ENCODE data around the gene DIP2C.
"Not testable (repeated sequence)": the region's sequence is repeated elsewhere in the genome, so short reads cannot be mapped to it uniquely, and the experiment has no call there.

- TF ChIP-seq CTCF (conservative IDR thresholded peaks at IDR 0.05); ZFX (IDR thresholded peaks at IDR 0.05): not testable (repeated sequence)
These were observed 209.6 kb downstream of the DIP2C start for GRCh38 chr10:479706-480497.
